CD14-positive monocyte (primary cell): ENCODE measurements around the gene PPA1. TPM values are rescaled to one million over a fixed set of nuclear protein-coding genes. Genes with fewer than 3 reads are reported as not detected.

ENCODE experiments used
- DNase-seq, 3 donors: peaks; one replicate each; pipeline ENCODE4 v3.0.0-alpha.2; 2011 to 2022
- H2AFZ ChIP-seq: 2 replicates; pipeline ENCODE4 v1.6.0; 2012; ENCODE audit warnings: mild to moderate bottlenecking, low read depth, low read length, inconsistent platforms; ENCODE audit not compliant: insufficient read depth, poor library complexity, severe bottlenecking
- H3K27ac ChIP-seq, 2 donors: 1 replicate in 1 of 2; 2 replicates in 1 of 2; pipeline ENCODE4 v1.5.1; 2012 to 2013; ENCODE audit warnings: low read length in 2 of 2, control low read depth in 1 of 2, inconsistent platforms in 1 of 2, low read depth in 1 of 2, mild to moderate bottlenecking in 1 of 2
- H3K27me3 ChIP-seq, 2 donors: one replicate each; pipeline versions ENCODE4 v1.6.0 to v1.6.1; 2011 to 2013; ENCODE audit warnings: low read length in 2 of 2; ENCODE audit not compliant: control insufficient read depth in 2 of 2, insufficient read depth in 2 of 2
- H3K36me3 ChIP-seq, 2 donors: replicated peaks in 1 of 2; 1 replicate in 1 of 2; 2 replicates in 1 of 2; pipeline versions ENCODE4 v1.5.1 to v1.6.1; 2012 to 2013; ENCODE audit warnings: low read length in 2 of 2, control low read depth in 1 of 2, inconsistent platforms in 1 of 2, mild to moderate bottlenecking in 1 of 2; ENCODE audit not compliant: insufficient read depth in 2 of 2, control insufficient read depth in 1 of 2
- H3K4me1 ChIP-seq, 2 donors: 1 replicate in 1 of 2; 2 replicates in 1 of 2; pipeline versions ENCODE4 v1.5.1 to v1.6.1; 2012 to 2013; ENCODE audit warnings: low read length in 2 of 2, control low read depth in 1 of 2, inconsistent platforms in 1 of 2, mild to moderate bottlenecking in 1 of 2, moderate library complexity in 1 of 2; ENCODE audit not compliant: insufficient read depth in 2 of 2, control insufficient read depth in 1 of 2
- H3K4me2 ChIP-seq: replicated peaks from 2 replicates; pipeline ENCODE3; 2012; ENCODE audit warnings: low read length, moderate library complexity, mild to moderate bottlenecking; ENCODE audit not compliant: poor library complexity, severe bottlenecking; ENCODE audit errors: extremely low read depth
- H3K4me3 ChIP-seq, 3 experiments: fragments of 200-600 bp in 1 of 3; sonication (generic) in 1 of 3; replicated peaks in 1 of 3; 1 replicate in 2 of 3; 2 replicates in 1 of 3; pipeline ENCODE4 v1.5.1; 2011 to 2013; ENCODE audit warnings: low read length in 3 of 3, mild to moderate bottlenecking in 3 of 3, control low read depth in 2 of 3, low read depth in 2 of 3, inconsistent platforms in 1 of 3, moderate library complexity in 1 of 3
- H3K79me2 ChIP-seq: 2 replicates; pipeline ENCODE4 v1.6.0; 2012; ENCODE audit warnings: mild to moderate bottlenecking, control low read depth, inconsistent platforms, low read length, moderate library complexity; ENCODE audit not compliant: insufficient read depth
- H3K9ac ChIP-seq: 2 replicates; pipeline ENCODE4 v1.6.0; 2017; ENCODE audit warnings: low read length, mild to moderate bottlenecking; ENCODE audit not compliant: insufficient read depth, poor library complexity, severe bottlenecking
- H3K9me3 ChIP-seq, 2 donors: replicated peaks in 1 of 2; 1 replicate in 1 of 2; 2 replicates in 1 of 2; pipeline versions ENCODE4 v1.5.1 to v1.6.1; 2012 to 2013; ENCODE audit warnings: low read length in 2 of 2, control low read depth in 1 of 2; ENCODE audit not compliant: control insufficient read depth in 1 of 2, insufficient read depth in 1 of 2
- H4K20me1 ChIP-seq: 2 replicates; pipeline ENCODE4 v1.6.0; 2012; ENCODE audit warnings: mild to moderate bottlenecking, low read length, control low read depth, moderate library complexity; ENCODE audit not compliant: insufficient read depth
- H3K27ac Mint-ChIP-seq, 7 donors: one replicate each; pipeline ENCODE4 v1.8.0; 2020; ENCODE audit warnings: mild to moderate bottlenecking in 7 of 7, mixed read lengths in 7 of 7, moderate library complexity in 6 of 7, inconsistent platforms in 2 of 7
- H3K27me3 Mint-ChIP-seq, 3 donors: one replicate each; pipeline ENCODE4 v1.8.0; 2021 to 2022; ENCODE audit warnings: low read depth in 3 of 3, mild to moderate bottlenecking in 3 of 3, mixed read lengths in 3 of 3, moderate library complexity in 3 of 3, inconsistent platforms in 1 of 3
- H3K36me3 Mint-ChIP-seq, 2 donors: one replicate each; pipeline ENCODE4 v1.8.0; 2020; ENCODE audit warnings: mixed read lengths in 2 of 2, inconsistent platforms in 1 of 2, mild to moderate bottlenecking in 1 of 2
- H3K4me1 Mint-ChIP-seq: one replicate; pipeline ENCODE4 v1.8.0; 2020; ENCODE audit warnings: mild to moderate bottlenecking, mixed read lengths
- H3K4me3 Mint-ChIP-seq, 2 donors: one replicate each; pipeline ENCODE4 v1.8.0; 2020; ENCODE audit warnings: mild to moderate bottlenecking in 2 of 2, mixed read lengths in 2 of 2, moderate library complexity in 1 of 2
- H3K9me3 Mint-ChIP-seq, 7 donors: one replicate each; pipeline ENCODE4 v1.8.0; 2020 to 2022; ENCODE audit warnings: mixed read lengths in 7 of 7, mild to moderate bottlenecking in 6 of 7, moderate library complexity in 6 of 7, inconsistent platforms in 2 of 7
- CTCF ChIP-seq: fragments of 200-600 bp; IDR thresholded peaks from one replicate; pipeline ENCODE4 v1.8.0; 2022; ENCODE audit warnings: antibody characterized with exemption, mild to moderate bottlenecking
- WGBS: methylation state at CpG from one replicate; pipeline ENCODE4 v1.1.5; 2013; ENCODE audit warnings: missing lambda C conversion rate; ENCODE audit not compliant: insufficient coverage; 5-methylcytosine and 5-hydroxymethylcytosine counted together
- intact Hi-C, 2 donors: fragments of 100-400 bp; cut with micrococcal nuclease; formaldehyde crosslinking; loops; one replicate each; pipeline versions ENCODE4 v1.15.0 to v1.15.1; 2023
- polyA plus RNA-seq, 3 donors: library from polyadenylated mRNA; depleted of rRNA in 1 of 3; unstranded in 2 of 3; stranded (reverse) in 1 of 3; fragments of 300-500 nt in 2 of 3; fragments of >200 nt in 1 of 3; fragmentation: Illumina TruSeq in 2 of 3; gene quantifications; 1 replicate in 2 of 3; 2 replicates in 1 of 3; pipeline ENCODE4 v1.2.3, GENCODE V29; 2012 to 2021

Gene PPA1
- polyA plus RNA-seq, 3 donors = 30.9 to 125 (median 112) TPM

- Histone ChIP-seq H3K27ac (no peak overlapping the region), H3K4me1 (peaks cover 13 to 15% of the 10 kb centered on the region in 2 donors), H3K79me2 (no peaks in the 10 kb centered on the region), H3K9ac (no peak overlapping the region), H3K4me2 (no peak overlapping the region), H3K4me3 (no peak overlapping the region), H4K20me1 (no peaks in the 10 kb centered on the region), H3K9me3 (peaks cover 11% of the 10 kb centered on the region in 2 donors), H3K27me3 (peaks cover 34 to 45% of the 10 kb centered on the region in 2 donors), H3K36me3 (no peaks in the 10 kb centered on the region), H2AFZ (no peak overlapping the region)
- no peak for DNase-seq
- TF ChIP-seq CTCF = no peak
- Mint-ChIP-seq H3K9me3 (peaks cover 9 to 21% (median 16%) of the 10 kb centered on the region in 7 donors), H3K4me3 (peak overlapping the region in 1 of 2 donors; percentile 93), H3K27me3 (peaks cover 46 to 66% (median 56%) of the 10 kb centered on the region in 3 donors), H3K4me1 (peaks cover 14% of the 10 kb centered on the region), H3K27ac (peak overlapping the region in 4 of 7 donors; percentile 2 to 83 (median 45)), H3K36me3 (peaks cover 6 to 12% of the 10 kb centered on the region in 2 donors)
- intact Hi-C loops = no loop called here
- WGBS = 46% methylated on average over 2 of the region's 2 CpGs
These were observed 23.2 kb upstream of the PPA1 start for GRCh38 chr10:70256463-70256862.

- peaks cover 14% of the 10 kb centered on the region for H3K4me1 Mint-ChIP-seq
- Histone ChIP-seq H2AFZ (peak overlapping the region; percentile 66), H4K20me1 (no peaks in the 10 kb centered on the region), H3K4me1 (peaks cover 13 to 15% of the 10 kb centered on the region in 2 donors), H3K9me3 (peaks cover 3 to 4% of the 10 kb centered on the region in 2 donors), H3K4me3 (peak overlapping the region in 1 of 3 experiments; percentile 55), H3K4me2 (peak overlapping the region; percentile 72), H3K79me2 (no peaks in the 10 kb centered on the region), H3K27ac (no peak overlapping the region), H3K9ac (peak overlapping the region; percentile 42), H3K27me3 (peaks cover 34 to 48% of the 10 kb centered on the region in 2 donors), H3K36me3 (no peaks in the 10 kb centered on the region)
- peak; percentile 50 to 72 (median 70) for DNase-seq
- WGBS = 5% methylated on average over 68 of the region's 73 CpGs
- H3K9me3 Mint-ChIP-seq = peaks cover under 1 to 12% (median 8%) of the 10 kb centered on the region in 7 donors
- peak overlapping the region; percentile 73 to 93 for H3K4me3 Mint-ChIP-seq
- peaks cover 48 to 66% (median 54%) of the 10 kb centered on the region in 3 donors for H3K27me3 Mint-ChIP-seq
- TF ChIP-seq CTCF = no peak
- peaks cover 0 to 12% of the 10 kb centered on the region in 2 donors for H3K36me3 Mint-ChIP-seq
- H3K27ac Mint-ChIP-seq = peak overlapping the region in 6 of 7 donors; percentile 2 to 83 (median 52)
- intact Hi-C loops = no loop called here
These were observed 22.4 kb upstream of the PPA1 start for GRCh38 chr10:70255329-70256299.
